CD14-positive monocyte (primary cell): ENCODE measurements around the gene ANKRD66. TPM values are rescaled to one million over a fixed set of nuclear protein-coding genes. Genes with fewer than 3 reads are reported as not detected.

ENCODE experiments used
- DNase-seq, 3 donors: peaks; one replicate each; pipeline ENCODE4 v3.0.0-alpha.2; 2011 to 2022
- H2AFZ ChIP-seq: 2 replicates; pipeline ENCODE4 v1.6.0; 2012; ENCODE audit warnings: mild to moderate bottlenecking, low read depth, low read length, inconsistent platforms; ENCODE audit not compliant: insufficient read depth, poor library complexity, severe bottlenecking
- H3K27ac ChIP-seq, 2 donors: 1 replicate in 1 of 2; 2 replicates in 1 of 2; pipeline ENCODE4 v1.5.1; 2012 to 2013; ENCODE audit warnings: low read length in 2 of 2, control low read depth in 1 of 2, inconsistent platforms in 1 of 2, low read depth in 1 of 2, mild to moderate bottlenecking in 1 of 2
- H3K27me3 ChIP-seq, 2 donors: one replicate each; pipeline versions ENCODE4 v1.6.0 to v1.6.1; 2011 to 2013; ENCODE audit warnings: low read length in 2 of 2; ENCODE audit not compliant: control insufficient read depth in 2 of 2, insufficient read depth in 2 of 2
- H3K36me3 ChIP-seq, 2 donors: replicated peaks in 1 of 2; 1 replicate in 1 of 2; 2 replicates in 1 of 2; pipeline versions ENCODE4 v1.5.1 to v1.6.1; 2012 to 2013; ENCODE audit warnings: low read length in 2 of 2, control low read depth in 1 of 2, inconsistent platforms in 1 of 2, mild to moderate bottlenecking in 1 of 2; ENCODE audit not compliant: insufficient read depth in 2 of 2, control insufficient read depth in 1 of 2
- H3K4me1 ChIP-seq, 2 donors: 1 replicate in 1 of 2; 2 replicates in 1 of 2; pipeline versions ENCODE4 v1.5.1 to v1.6.1; 2012 to 2013; ENCODE audit warnings: low read length in 2 of 2, control low read depth in 1 of 2, inconsistent platforms in 1 of 2, mild to moderate bottlenecking in 1 of 2, moderate library complexity in 1 of 2; ENCODE audit not compliant: insufficient read depth in 2 of 2, control insufficient read depth in 1 of 2
- H3K4me2 ChIP-seq: replicated peaks from 2 replicates; pipeline ENCODE3; 2012; ENCODE audit warnings: low read length, moderate library complexity, mild to moderate bottlenecking; ENCODE audit not compliant: poor library complexity, severe bottlenecking; ENCODE audit errors: extremely low read depth
- H3K4me3 ChIP-seq, 3 experiments: fragments of 200-600 bp in 1 of 3; sonication (generic) in 1 of 3; replicated peaks in 1 of 3; 1 replicate in 2 of 3; 2 replicates in 1 of 3; pipeline ENCODE4 v1.5.1; 2011 to 2013; ENCODE audit warnings: low read length in 3 of 3, mild to moderate bottlenecking in 3 of 3, control low read depth in 2 of 3, low read depth in 2 of 3, inconsistent platforms in 1 of 3, moderate library complexity in 1 of 3
- H3K79me2 ChIP-seq: 2 replicates; pipeline ENCODE4 v1.6.0; 2012; ENCODE audit warnings: mild to moderate bottlenecking, control low read depth, inconsistent platforms, low read length, moderate library complexity; ENCODE audit not compliant: insufficient read depth
- H3K9ac ChIP-seq: 2 replicates; pipeline ENCODE4 v1.6.0; 2017; ENCODE audit warnings: low read length, mild to moderate bottlenecking; ENCODE audit not compliant: insufficient read depth, poor library complexity, severe bottlenecking
- H3K9me3 ChIP-seq, 2 donors: replicated peaks in 1 of 2; 1 replicate in 1 of 2; 2 replicates in 1 of 2; pipeline versions ENCODE4 v1.5.1 to v1.6.1; 2012 to 2013; ENCODE audit warnings: low read length in 2 of 2, control low read depth in 1 of 2; ENCODE audit not compliant: control insufficient read depth in 1 of 2, insufficient read depth in 1 of 2
- H4K20me1 ChIP-seq: 2 replicates; pipeline ENCODE4 v1.6.0; 2012; ENCODE audit warnings: mild to moderate bottlenecking, low read length, control low read depth, moderate library complexity; ENCODE audit not compliant: insufficient read depth
- H3K27ac Mint-ChIP-seq, 7 donors: one replicate each; pipeline ENCODE4 v1.8.0; 2020; ENCODE audit warnings: mild to moderate bottlenecking in 7 of 7, mixed read lengths in 7 of 7, moderate library complexity in 6 of 7, inconsistent platforms in 2 of 7
- H3K27me3 Mint-ChIP-seq, 3 donors: one replicate each; pipeline ENCODE4 v1.8.0; 2021 to 2022; ENCODE audit warnings: low read depth in 3 of 3, mild to moderate bottlenecking in 3 of 3, mixed read lengths in 3 of 3, moderate library complexity in 3 of 3, inconsistent platforms in 1 of 3
- H3K36me3 Mint-ChIP-seq, 2 donors: one replicate each; pipeline ENCODE4 v1.8.0; 2020; ENCODE audit warnings: mixed read lengths in 2 of 2, inconsistent platforms in 1 of 2, mild to moderate bottlenecking in 1 of 2
- H3K4me1 Mint-ChIP-seq: one replicate; pipeline ENCODE4 v1.8.0; 2020; ENCODE audit warnings: mild to moderate bottlenecking, mixed read lengths
- H3K4me3 Mint-ChIP-seq, 2 donors: one replicate each; pipeline ENCODE4 v1.8.0; 2020; ENCODE audit warnings: mild to moderate bottlenecking in 2 of 2, mixed read lengths in 2 of 2, moderate library complexity in 1 of 2
- H3K9me3 Mint-ChIP-seq, 7 donors: one replicate each; pipeline ENCODE4 v1.8.0; 2020 to 2022; ENCODE audit warnings: mixed read lengths in 7 of 7, mild to moderate bottlenecking in 6 of 7, moderate library complexity in 6 of 7, inconsistent platforms in 2 of 7
- CTCF ChIP-seq: fragments of 200-600 bp; IDR thresholded peaks from one replicate; pipeline ENCODE4 v1.8.0; 2022; ENCODE audit warnings: antibody characterized with exemption, mild to moderate bottlenecking
- WGBS: methylation state at CpG from one replicate; pipeline ENCODE4 v1.1.5; 2013; ENCODE audit warnings: missing lambda C conversion rate; ENCODE audit not compliant: insufficient coverage; 5-methylcytosine and 5-hydroxymethylcytosine counted together
- intact Hi-C, 2 donors: fragments of 100-400 bp; cut with micrococcal nuclease; formaldehyde crosslinking; loops; one replicate each; pipeline versions ENCODE4 v1.15.0 to v1.15.1; 2023
- polyA plus RNA-seq, 3 donors: library from polyadenylated mRNA; depleted of rRNA in 1 of 3; unstranded in 2 of 3; stranded (reverse) in 1 of 3; fragments of 300-500 nt in 2 of 3; fragments of >200 nt in 1 of 3; fragmentation: Illumina TruSeq in 2 of 3; gene quantifications; 1 replicate in 2 of 3; 2 replicates in 1 of 3; pipeline ENCODE4 v1.2.3, GENCODE V29; 2012 to 2021

Gene ANKRD66
- polyA plus RNA-seq, 3 donors = not detected

- no peak overlapping the region for H3K4me3 Mint-ChIP-seq
- no CpG with 5 or more reads among the region's 1 CpG for WGBS
- no peak for DNase-seq
- no peaks in the 10 kb centered on the region for H3K36me3 ChIP-seq
- peaks cover 0 to 7% (median 6%) of the 10 kb centered on the region in 3 donors for H3K27me3 Mint-ChIP-seq
- no peak overlapping the region for H2AFZ ChIP-seq
- H3K4me1 Mint-ChIP-seq = no peaks in the 10 kb centered on the region
- no peaks in the 10 kb centered on the region for H3K79me2 ChIP-seq
- intact Hi-C loops = no loop called here
- H3K4me1 ChIP-seq = no peaks in the 10 kb centered on the region
- no peak overlapping the region for H3K27ac ChIP-seq
- H3K9ac ChIP-seq = no peak overlapping the region
- H3K36me3 Mint-ChIP-seq = no peaks in the 10 kb centered on the region
- H3K4me2 ChIP-seq = no peak overlapping the region
- H4K20me1 ChIP-seq = no peaks in the 10 kb centered on the region
- no peak for TF ChIP-seq CTCF
- peaks cover 0 to 5% (median 2%) of the 10 kb centered on the region in 7 donors for H3K9me3 Mint-ChIP-seq
- H3K9me3 ChIP-seq = no peaks in the 10 kb centered on the region
- H3K4me3 ChIP-seq = no peak overlapping the region
- no peaks in the 10 kb centered on the region for H3K27me3 ChIP-seq
- H3K27ac Mint-ChIP-seq = peak overlapping the region in 1 of 7 donors; percentile 14
Measured at GRCh38 chr6:46808806-46809205, 62.1 kb downstream of the ANKRD66 start.

Other genes starting within 250 kb of the ANKRD66 start
- not detected for gene CYP39A1, start 94.1 kb upstream of the ANKRD66 start, polyA plus RNA-seq
- gene SLC25A27, start 94.0 kb upstream of the ANKRD66 start, polyA plus RNA-seq = 1 to 10 TPM in 1 of 3 donors, under 1 TPM in 1, not detected in 1; 0.34 to 1.7 TPM
- under 1 TPM in 2 of 3 donors, not detected in 1; 0.29 to 0.94 TPM for gene TDRD6, start 59.0 kb upstream of the ANKRD66 start, polyA plus RNA-seq
- gene PLA2G7, start 11.6 kb upstream of the ANKRD66 start, polyA plus RNA-seq = 10 to 100 TPM; 10.2 to 53.5 (median 24.4) TPM
- under 1 TPM; 0.05 to 0.10 (median 0.07) TPM for gene MEP1A, start 46.5 kb downstream of the ANKRD66 start, polyA plus RNA-seq
- not detected for gene ADGRF5, start 175.0 kb downstream of the ANKRD66 start, polyA plus RNA-seq